WTC11 (cell line): ENCODE data around the gene RHBG. TPM values are rescaled to one million over a fixed set of nuclear protein-coding genes. Genes with fewer than 3 reads are reported as not detected.

Experiments
- ATAC-seq: fragments of 200-7000 bp; cut with Tn5 transposase; 2 replicates; pipeline ENCODE4 v1.10.0; 2021; ENCODE audit warnings: mild to moderate bottlenecking, moderate library complexity
- CTCF ChIA-PET: fragments of 300-600 bp; sonication (Branson Sonifier 250); formaldehyde crosslinking; loops from one replicate; lab custom pipeline; 2021; ENCODE audit warnings: antibody characterized with exemption; lab: Charles Lee
- POLR2A ChIA-PET: fragments of 350-600 bp; sonication (Branson Sonifier 250); formaldehyde crosslinking; loops from one replicate; lab custom pipeline; 2021; ENCODE audit warnings: antibody characterized with exemption; lab: Charles Lee
- DNase-seq: peaks from one replicate; pipeline ENCODE4 v3.0.0; 2021; ENCODE audit warnings: low spot score
- H3K27ac Mint-ChIP-seq: 2 replicates; pipeline ENCODE4 v1.8.0; 2021; ENCODE audit warnings: mixed read lengths
- H3K27me3 Mint-ChIP-seq: 2 replicates; pipeline ENCODE4 v1.8.0; 2021; ENCODE audit warnings: low read depth, mild to moderate bottlenecking, moderate library complexity, mixed read lengths
- H3K36me3 Mint-ChIP-seq: 2 replicates; pipeline ENCODE4 v1.8.0; 2021; ENCODE audit warnings: mixed read lengths
- H3K4me1 Mint-ChIP-seq: 2 replicates; pipeline ENCODE4 v1.8.0; 2022; ENCODE audit warnings: mixed read lengths
- H3K4me3 Mint-ChIP-seq: 2 replicates; pipeline ENCODE4 v1.8.0; 2021; ENCODE audit warnings: mild to moderate bottlenecking, moderate library complexity, mixed read lengths
- H3K9me3 Mint-ChIP-seq: 2 replicates; pipeline ENCODE4 v1.8.0; 2021; ENCODE audit warnings: mixed read lengths
- ATF2 ChIP-seq: sonication (generic); formaldehyde crosslinking; IDR thresholded peaks from 2 replicates; pipeline ENCODE4 v1.8.1; 2022; ENCODE audit warnings: low read depth, missing genetic modification reagents, borderline replicate concordance
- CREB1 ChIP-seq: sonication (generic); formaldehyde crosslinking; IDR thresholded peaks from 2 replicates; pipeline ENCODE4 v1.8.0; 2023; ENCODE audit warnings: mild to moderate bottlenecking, missing genetic modification reagents
- CREM ChIP-seq: sonication (generic); formaldehyde crosslinking; IDR thresholded peaks from 2 replicates; pipeline ENCODE4 v1.8.1; 2022; ENCODE audit warnings: mild to moderate bottlenecking, missing genetic modification reagents, moderate library complexity
- ELF4 ChIP-seq: sonication (generic); formaldehyde crosslinking; IDR thresholded peaks from 2 replicates; pipeline ENCODE4 v1.8.1; 2022; ENCODE audit warnings: low read depth, mild to moderate bottlenecking, moderate library complexity, missing genetic modification reagents
- GABPB1 ChIP-seq: sonication (generic); formaldehyde crosslinking; IDR thresholded peaks from 2 replicates; pipeline ENCODE4 v1.8.1; 2023; ENCODE audit warnings: mild to moderate bottlenecking, missing genetic modification reagents
- GRHL2 ChIP-seq: fragments of 250-450 bp; sonication (Bioruptor Pico); IDR thresholded peaks from 2 replicates; pipeline ENCODE4 v1.8.0; 2022; ENCODE audit warnings: mild to moderate bottlenecking, moderate library complexity; ENCODE audit not compliant: insufficient replicate concordance, severe bottlenecking
- JAZF1 ChIP-seq: fragments of 250-450 bp; sonication (Bioruptor Pico); IDR thresholded peaks from 2 replicates; pipeline ENCODE4 v1.9.0; 2021; ENCODE audit warnings: moderate library complexity, mild to moderate bottlenecking, inconsistent platforms
- MAX ChIP-seq: sonication (generic); formaldehyde crosslinking; IDR thresholded peaks from 2 replicates; pipeline ENCODE4 v1.8.0; 2022; ENCODE audit warnings: mild to moderate bottlenecking, missing genetic modification reagents
- NFATC4 ChIP-seq: fragments of 250-450 bp; sonication (Bioruptor Pico); IDR thresholded peaks from 2 replicates; pipeline ENCODE4 v1.9.0; 2021; ENCODE audit warnings: mild to moderate bottlenecking
- NFYB ChIP-seq: sonication (generic); formaldehyde crosslinking; conservative IDR thresholded peaks from 2 replicates; pipeline ENCODE4 v1.8.0; 2022; ENCODE audit warnings: low read depth, missing genetic modification reagents
- PRRX2 ChIP-seq: fragments of 250-450 bp; sonication (Bioruptor Pico); IDR thresholded peaks from 2 replicates; pipeline ENCODE4 v1.8.0; 2021; ENCODE audit warnings: mild to moderate bottlenecking
- SMAD4 ChIP-seq: sonication (generic); formaldehyde crosslinking; IDR thresholded peaks from 2 replicates; pipeline ENCODE4 v1.8.0; 2022; ENCODE audit warnings: mild to moderate bottlenecking, missing genetic modification reagents
- SOX15 ChIP-seq: fragments of 250-450 bp; sonication (Bioruptor Pico); IDR thresholded peaks from 2 replicates; pipeline ENCODE4 v1.9.0; 2021; ENCODE audit warnings: mild to moderate bottlenecking
- SP1 ChIP-seq: sonication (generic); formaldehyde crosslinking; conservative IDR thresholded peaks from 2 replicates; pipeline ENCODE4 v1.8.1; 2022; ENCODE audit warnings: missing genetic modification reagents
- ZMAT4 ChIP-seq: fragments of 250-450 bp; sonication (Bioruptor Pico); IDR thresholded peaks from 2 replicates; pipeline ENCODE4 v1.9.0; 2021; ENCODE audit warnings: mild to moderate bottlenecking
- ZNF317 ChIP-seq: sonication (generic); formaldehyde crosslinking; IDR thresholded peaks from 2 replicates; pipeline ENCODE4 v1.8.1; 2023; ENCODE audit warnings: low read depth, mild to moderate bottlenecking, moderate library complexity, missing genetic modification reagents, borderline replicate concordance
- ZNF396 ChIP-seq: fragments of 250-450 bp; sonication (Bioruptor Pico); IDR thresholded peaks from 2 replicates; pipeline ENCODE4 v1.8.0; 2021; ENCODE audit warnings: mild to moderate bottlenecking, moderate library complexity, borderline replicate concordance
- ZNF423 ChIP-seq: fragments of 250-450 bp; sonication (Bioruptor Pico); IDR thresholded peaks from 2 replicates; pipeline ENCODE4 v2.1.2; 2022; ENCODE audit warnings: mild to moderate bottlenecking, moderate library complexity
- total RNA-seq: library from RNA; stranded (reverse); gene quantifications from 3 replicates; pipeline ENCODE4 v1.2.3, GENCODE V29; 2021
- TF ChIP-seq, protein P1 (sequence below): sonication (generic); formaldehyde crosslinking; conservative IDR thresholded peaks from 2 replicates; pipeline ENCODE4 v1.8.1; 2023; ENCODE audit warnings: mild to moderate bottlenecking, low read depth, missing genetic modification reagents, moderate library complexity
- TF ChIP-seq, protein P2 (sequence below): sonication (generic); formaldehyde crosslinking; IDR thresholded peaks from 2 replicates; pipeline ENCODE4 v1.8.1; 2023; ENCODE audit warnings: mild to moderate bottlenecking, missing genetic modification reagents, moderate library complexity
- TF ChIP-seq, protein P3 (sequence below): sonication (generic); formaldehyde crosslinking; IDR thresholded peaks from 2 replicates; pipeline ENCODE4 v1.8.0; 2022; ENCODE audit warnings: mild to moderate bottlenecking, missing genetic modification reagents
- TF ChIP-seq, protein P4 (sequence below): sonication (generic); formaldehyde crosslinking; IDR thresholded peaks from 2 replicates; pipeline ENCODE4 v1.8.1; 2023; ENCODE audit warnings: mild to moderate bottlenecking, moderate library complexity, missing genetic modification reagents
- TF ChIP-seq, protein P5 (sequence below): fragments of 250-450 bp; sonication (Bioruptor Pico); IDR thresholded peaks from 2 replicates; pipeline ENCODE4 v1.9.0; 2021; ENCODE audit warnings: mild to moderate bottlenecking

Gene RHBG
- total RNA-seq, 1 experiment from 2014 or later = 1.9 TPM

DNA sequence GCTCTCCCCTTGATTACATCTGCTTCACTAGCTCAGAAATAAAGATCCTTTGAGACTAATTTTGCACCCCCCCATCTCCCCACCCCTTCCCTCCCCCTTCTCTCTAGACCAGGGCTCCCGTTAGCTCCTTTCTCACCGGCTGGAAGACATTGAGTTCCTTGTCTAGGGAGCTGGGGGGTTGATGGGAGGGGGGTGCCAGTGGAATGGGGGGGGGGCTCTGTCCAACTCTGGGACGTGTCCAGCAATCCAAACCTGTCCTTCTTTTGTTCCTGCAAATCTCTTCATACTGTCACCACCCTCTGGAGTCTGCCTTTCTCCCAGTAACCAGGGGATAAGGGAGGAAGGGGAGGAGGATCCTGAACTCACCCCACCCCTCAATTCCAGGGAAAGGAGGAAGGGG lies 61.9 kb downstream of the RHBG start:
- peaks cover 100% of the 10 kb centered on the region for H3K27me3 Mint-ChIP-seq
- H3K27ac Mint-ChIP-seq = no peak overlapping the region
- peaks cover 3% of the 10 kb centered on the region for H3K36me3 Mint-ChIP-seq
- 0 out of 2 replicates have a peak overlapping the region, but pooled peaks have one; percentile 45 for H3K4me3 Mint-ChIP-seq
- no peaks in the 10 kb centered on the region for H3K9me3 Mint-ChIP-seq
- TF ChIP-seq ZNF423 (CRISPR knock-in tag) = no peak
- TF ChIP-seq CREM (CRISPR knock-in tag) = no peak
- TF ChIP-seq SOX15 (CRISPR knock-in tag) = no peak
- TF ChIP-seq NFYB (CRISPR knock-in tag) = no peak
- no peak for TF ChIP-seq ZMAT4 (CRISPR knock-in tag)
- TF ChIP-seq, protein P1, sequence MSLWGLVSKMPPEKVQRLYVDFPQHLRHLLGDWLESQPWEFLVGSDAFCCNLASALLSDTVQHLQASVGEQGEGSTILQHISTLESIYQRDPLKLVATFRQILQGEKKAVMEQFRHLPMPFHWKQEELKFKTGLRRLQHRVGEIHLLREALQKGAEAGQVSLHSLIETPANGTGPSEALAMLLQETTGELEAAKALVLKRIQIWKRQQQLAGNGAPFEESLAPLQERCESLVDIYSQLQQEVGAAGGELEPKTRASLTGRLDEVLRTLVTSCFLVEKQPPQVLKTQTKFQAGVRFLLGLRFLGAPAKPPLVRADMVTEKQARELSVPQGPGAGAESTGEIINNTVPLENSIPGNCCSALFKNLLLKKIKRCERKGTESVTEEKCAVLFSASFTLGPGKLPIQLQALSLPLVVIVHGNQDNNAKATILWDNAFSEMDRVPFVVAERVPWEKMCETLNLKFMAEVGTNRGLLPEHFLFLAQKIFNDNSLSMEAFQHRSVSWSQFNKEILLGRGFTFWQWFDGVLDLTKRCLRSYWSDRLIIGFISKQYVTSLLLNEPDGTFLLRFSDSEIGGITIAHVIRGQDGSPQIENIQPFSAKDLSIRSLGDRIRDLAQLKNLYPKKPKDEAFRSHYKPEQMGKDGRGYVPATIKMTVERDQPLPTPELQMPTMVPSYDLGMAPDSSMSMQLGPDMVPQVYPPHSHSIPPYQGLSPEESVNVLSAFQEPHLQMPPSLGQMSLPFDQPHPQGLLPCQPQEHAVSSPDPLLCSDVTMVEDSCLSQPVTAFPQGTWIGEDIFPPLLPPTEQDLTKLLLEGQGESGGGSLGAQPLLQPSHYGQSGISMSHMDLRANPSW (CRISPR knock-in tag) = no peak
- TF ChIP-seq, protein P2, sequence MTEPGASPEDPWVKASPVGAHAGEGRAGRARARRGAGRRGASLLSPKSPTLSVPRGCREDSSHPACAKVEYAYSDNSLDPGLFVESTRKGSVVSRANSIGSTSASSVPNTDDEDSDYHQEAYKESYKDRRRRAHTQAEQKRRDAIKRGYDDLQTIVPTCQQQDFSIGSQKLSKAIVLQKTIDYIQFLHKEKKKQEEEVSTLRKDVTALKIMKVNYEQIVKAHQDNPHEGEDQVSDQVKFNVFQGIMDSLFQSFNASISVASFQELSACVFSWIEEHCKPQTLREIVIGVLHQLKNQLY = no peak
- TF ChIP-seq, all 79 proteins: peak for 0
- ChIA-PET CTCF (interaction anchor here (0.7 to 10.1 kb wide), 13 partner anchors 9 to 74 kb away, joined by 3 to 200 read pairs (median 5); no protein-coding TSS in a partner anchor), POLR2A (interaction anchor here (0.6 to 2.0 kb wide), 2 partner anchors 9 to 16 kb away, joined by 3 to 7 read pairs; no protein-coding TSS in a partner anchor)
- ATAC-seq = no peak
- no peak for DNase-seq
- H3K4me1 Mint-ChIP-seq = peaks cover 53% of the 10 kb centered on the region

GRCh38 chr1:156431366-156431765 lies 62.4 kb downstream of the RHBG start:
- Mint-ChIP-seq H3K4me3 (no peak overlapping the region), H3K27ac (no peak overlapping the region), H3K36me3 (peaks cover 3% of the 10 kb centered on the region), H3K9me3 (no peaks in the 10 kb centered on the region), H3K4me1 (peaks cover 54% of the 10 kb centered on the region), H3K27me3 (peaks cover 100% of the 10 kb centered on the region)
- DNase-seq = no peak
- ChIA-PET CTCF (interaction anchor here (0.8 to 10.1 kb wide), 12 partner anchors 10 to 75 kb away, joined by 3 to 200 read pairs (median 6); no protein-coding TSS in a partner anchor), POLR2A (interaction anchor here (0.6 to 2.0 kb wide), 2 partner anchors 10 to 16 kb away, joined by 3 to 10 read pairs (median 7); no protein-coding TSS in a partner anchor)
- ATAC-seq = no peak
- no peak for TF ChIP-seq ZNF396 (CRISPR knock-in tag)
- no peak for TF ChIP-seq GABPB1 (CRISPR knock-in tag)
- TF ChIP-seq MAX (CRISPR knock-in tag) = no peak
- no peak for TF ChIP-seq ELF4 (CRISPR knock-in tag)
- TF ChIP-seq ATF2 (CRISPR knock-in tag) = no peak
- no peak for TF ChIP-seq NFATC4
- TF ChIP-seq ZNF317 = no peak
- TF ChIP-seq CREB1 (CRISPR knock-in tag) = no peak
- TF ChIP-seq SMAD4 (CRISPR knock-in tag) = no peak
- TF ChIP-seq, protein P3, sequence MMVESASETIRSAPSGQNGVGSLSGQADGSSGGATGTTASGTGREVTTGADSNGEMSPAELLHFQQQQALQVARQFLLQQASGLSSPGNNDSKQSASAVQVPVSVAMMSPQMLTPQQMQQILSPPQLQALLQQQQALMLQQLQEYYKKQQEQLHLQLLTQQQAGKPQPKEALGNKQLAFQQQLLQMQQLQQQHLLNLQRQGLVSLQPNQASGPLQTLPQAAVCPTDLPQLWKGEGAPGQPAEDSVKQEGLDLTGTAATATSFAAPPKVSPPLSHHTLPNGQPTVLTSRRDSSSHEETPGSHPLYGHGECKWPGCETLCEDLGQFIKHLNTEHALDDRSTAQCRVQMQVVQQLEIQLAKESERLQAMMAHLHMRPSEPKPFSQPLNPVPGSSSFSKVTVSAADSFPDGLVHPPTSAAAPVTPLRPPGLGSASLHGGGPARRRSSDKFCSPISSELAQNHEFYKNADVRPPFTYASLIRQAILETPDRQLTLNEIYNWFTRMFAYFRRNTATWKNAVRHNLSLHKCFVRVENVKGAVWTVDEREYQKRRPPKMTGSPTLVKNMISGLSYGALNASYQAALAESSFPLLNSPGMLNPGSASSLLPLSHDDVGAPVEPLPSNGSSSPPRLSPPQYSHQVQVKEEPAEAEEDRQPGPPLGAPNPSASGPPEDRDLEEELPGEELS (CRISPR knock-in tag) = no peak
- TF ChIP-seq, protein P4, sequence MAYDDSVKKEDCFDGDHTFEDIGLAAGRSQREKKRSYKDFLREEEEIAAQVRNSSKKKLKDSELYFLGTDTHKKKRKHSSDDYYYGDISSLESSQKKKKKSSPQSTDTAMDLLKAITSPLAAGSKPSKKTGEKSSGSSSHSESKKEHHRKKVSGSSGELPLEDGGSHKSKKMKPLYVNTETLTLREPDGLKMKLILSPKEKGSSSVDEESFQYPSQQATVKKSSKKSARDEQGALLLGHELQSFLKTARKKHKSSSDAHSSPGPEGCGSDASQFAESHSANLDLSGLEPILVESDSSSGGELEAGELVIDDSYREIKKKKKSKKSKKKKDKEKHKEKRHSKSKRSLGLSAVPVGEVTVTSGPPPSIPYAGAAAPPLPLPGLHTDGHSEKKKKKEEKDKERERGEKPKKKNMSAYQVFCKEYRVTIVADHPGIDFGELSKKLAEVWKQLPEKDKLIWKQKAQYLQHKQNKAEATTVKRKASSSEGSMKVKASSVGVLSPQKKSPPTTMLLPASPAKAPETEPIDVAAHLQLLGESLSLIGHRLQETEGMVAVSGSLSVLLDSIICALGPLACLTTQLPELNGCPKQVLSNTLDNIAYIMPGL (CRISPR knock-in tag) = no peak
- TF ChIP-seq GRHL2 (CRISPR knock-in tag) = no peak
- no peak for TF ChIP-seq NFYB (CRISPR knock-in tag)
- no peak for TF ChIP-seq JAZF1 (CRISPR knock-in tag)
- TF ChIP-seq, protein P5, sequence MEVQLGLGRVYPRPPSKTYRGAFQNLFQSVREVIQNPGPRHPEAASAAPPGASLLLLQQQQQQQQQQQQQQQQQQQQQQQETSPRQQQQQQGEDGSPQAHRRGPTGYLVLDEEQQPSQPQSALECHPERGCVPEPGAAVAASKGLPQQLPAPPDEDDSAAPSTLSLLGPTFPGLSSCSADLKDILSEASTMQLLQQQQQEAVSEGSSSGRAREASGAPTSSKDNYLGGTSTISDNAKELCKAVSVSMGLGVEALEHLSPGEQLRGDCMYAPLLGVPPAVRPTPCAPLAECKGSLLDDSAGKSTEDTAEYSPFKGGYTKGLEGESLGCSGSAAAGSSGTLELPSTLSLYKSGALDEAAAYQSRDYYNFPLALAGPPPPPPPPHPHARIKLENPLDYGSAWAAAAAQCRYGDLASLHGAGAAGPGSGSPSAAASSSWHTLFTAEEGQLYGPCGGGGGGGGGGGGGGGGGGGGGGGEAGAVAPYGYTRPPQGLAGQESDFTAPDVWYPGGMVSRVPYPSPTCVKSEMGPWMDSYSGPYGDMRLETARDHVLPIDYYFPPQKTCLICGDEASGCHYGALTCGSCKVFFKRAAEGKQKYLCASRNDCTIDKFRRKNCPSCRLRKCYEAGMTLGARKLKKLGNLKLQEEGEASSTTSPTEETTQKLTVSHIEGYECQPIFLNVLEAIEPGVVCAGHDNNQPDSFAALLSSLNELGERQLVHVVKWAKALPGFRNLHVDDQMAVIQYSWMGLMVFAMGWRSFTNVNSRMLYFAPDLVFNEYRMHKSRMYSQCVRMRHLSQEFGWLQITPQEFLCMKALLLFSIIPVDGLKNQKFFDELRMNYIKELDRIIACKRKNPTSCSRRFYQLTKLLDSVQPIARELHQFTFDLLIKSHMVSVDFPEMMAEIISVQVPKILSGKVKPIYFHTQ (CRISPR knock-in tag) = no peak
- no peak for TF ChIP-seq PRRX2 (CRISPR knock-in tag)
- TF ChIP-seq SP1 (CRISPR knock-in tag) = no peak
